Omental fat pad (tissue), 4 donors: ENCODE measurements around the gene KCTD18. TPM values are rescaled to one million over a fixed set of nuclear protein-coding genes. Genes with fewer than 3 reads are reported as not detected.
A peak's percentile ranks its signal among the peaks of the same experiment; 100 is the strongest.

ENCODE experiments used
- ATAC-seq: fragments of 150-250 bp; one replicate; pipeline ENCODE4 v1.9.1; 2016; ENCODE audit warnings: mild to moderate bottlenecking, moderate library complexity; ENCODE audit not compliant: low FRiP score
- DNase-seq: peaks from one replicate; pipeline ENCODE4 v3.0.0-alpha.2; 2019; ENCODE audit warnings: low spot score
- total RNA-seq, 4 donors: library from RNA; depleted of rRNA; stranded (reverse); fragments of >200 nt; gene quantifications; one replicate each; pipeline ENCODE4 v1.1.0, GENCODE V29; 2016
- TF ChIP-seq, protein P1 (sequence below), 3 donors: fragments of 450-650 bp; IDR thresholded peaks; one replicate each; pipeline ENCODE4 v1.5.1; 2016 to 2017; ENCODE audit warnings: antibody characterized with exemption in 3 of 3, mild to moderate bottlenecking in 3 of 3, moderate library complexity in 2 of 3

The KCTD18 gene
- total RNA-seq, 4 donors from 2014 or later, result 10.4 to 19.9 (median 14.2) TPM

DNA sequence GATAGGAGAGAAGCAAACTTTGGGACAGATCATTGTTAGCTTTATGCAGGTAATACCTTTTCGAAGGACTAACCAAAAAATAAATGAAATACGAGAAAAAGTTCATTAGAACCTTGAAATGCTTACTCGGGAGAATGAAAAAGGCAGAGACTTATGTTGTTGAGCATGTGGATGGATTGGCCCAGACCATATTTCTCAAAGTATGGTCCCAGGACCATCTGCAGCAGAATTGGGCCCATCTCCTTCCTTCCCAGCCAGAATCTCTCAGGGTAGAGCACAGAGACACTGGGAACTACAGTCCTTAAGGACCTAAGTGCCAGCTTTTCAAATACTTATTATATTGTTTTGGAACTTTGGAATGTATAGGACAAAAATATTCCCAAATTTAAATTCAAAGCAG lies 50.8 kb downstream of the KCTD18 start:
- DNase-seq, result no peak
- TF ChIP-seq, protein P1, sequence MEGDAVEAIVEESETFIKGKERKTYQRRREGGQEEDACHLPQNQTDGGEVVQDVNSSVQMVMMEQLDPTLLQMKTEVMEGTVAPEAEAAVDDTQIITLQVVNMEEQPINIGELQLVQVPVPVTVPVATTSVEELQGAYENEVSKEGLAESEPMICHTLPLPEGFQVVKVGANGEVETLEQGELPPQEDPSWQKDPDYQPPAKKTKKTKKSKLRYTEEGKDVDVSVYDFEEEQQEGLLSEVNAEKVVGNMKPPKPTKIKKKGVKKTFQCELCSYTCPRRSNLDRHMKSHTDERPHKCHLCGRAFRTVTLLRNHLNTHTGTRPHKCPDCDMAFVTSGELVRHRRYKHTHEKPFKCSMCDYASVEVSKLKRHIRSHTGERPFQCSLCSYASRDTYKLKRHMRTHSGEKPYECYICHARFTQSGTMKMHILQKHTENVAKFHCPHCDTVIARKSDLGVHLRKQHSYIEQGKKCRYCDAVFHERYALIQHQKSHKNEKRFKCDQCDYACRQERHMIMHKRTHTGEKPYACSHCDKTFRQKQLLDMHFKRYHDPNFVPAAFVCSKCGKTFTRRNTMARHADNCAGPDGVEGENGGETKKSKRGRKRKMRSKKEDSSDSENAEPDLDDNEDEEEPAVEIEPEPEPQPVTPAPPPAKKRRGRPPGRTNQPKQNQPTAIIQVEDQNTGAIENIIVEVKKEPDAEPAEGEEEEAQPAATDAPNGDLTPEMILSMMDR (IDR thresholded peaks at IDR 0.05), result no peak
- ATAC-seq, result no peak

DNA sequence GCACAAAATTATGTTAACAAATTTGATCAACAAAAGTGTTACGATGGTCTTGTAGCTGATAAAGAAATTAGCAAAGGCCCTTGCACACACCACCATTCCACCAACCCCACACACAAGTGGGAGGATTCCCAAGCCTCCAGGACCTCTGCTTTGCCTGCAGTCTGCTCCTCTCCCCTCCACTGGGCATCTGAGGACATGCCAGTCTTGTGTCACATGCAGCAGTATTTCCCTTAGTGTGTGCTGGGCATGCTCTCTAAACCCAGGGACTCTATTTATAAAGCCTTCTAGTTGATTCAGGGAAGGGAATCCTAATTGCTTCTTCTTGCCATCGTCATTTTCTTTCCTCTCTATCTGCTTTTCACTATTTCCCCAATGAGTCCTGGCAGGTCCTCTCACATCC lies 53.3 kb downstream of the KCTD18 start:
- no peak for DNase-seq
- no peak for ATAC-seq
- TF ChIP-seq, protein P1 (IDR thresholded peaks at IDR 0.05), result no peak

DNA sequence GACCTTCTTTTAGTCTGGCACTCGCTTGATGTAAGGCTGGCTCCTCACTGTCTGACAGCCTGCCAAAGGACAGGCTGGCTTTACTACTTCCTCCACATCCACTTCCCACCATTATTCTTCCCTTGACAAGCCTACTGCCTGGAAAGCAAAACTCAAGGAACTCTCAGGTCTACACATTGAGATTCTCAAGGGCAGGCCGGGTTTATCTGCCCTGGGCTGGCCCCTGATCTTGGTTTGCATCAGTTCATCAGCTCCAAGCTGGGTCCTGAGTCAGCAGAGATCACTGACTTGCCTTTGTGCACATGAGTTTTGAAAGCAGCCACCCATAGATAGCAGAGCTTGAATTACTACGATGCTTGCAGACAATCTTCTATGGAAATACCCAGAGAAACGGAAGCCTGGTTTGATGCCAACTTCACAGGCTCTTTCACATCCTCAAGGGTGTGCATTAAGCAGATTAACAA lies 53.9 kb downstream of the KCTD18 start:
- TF ChIP-seq, protein P1 (IDR thresholded peaks at IDR 0.05), result no peak

DNA sequence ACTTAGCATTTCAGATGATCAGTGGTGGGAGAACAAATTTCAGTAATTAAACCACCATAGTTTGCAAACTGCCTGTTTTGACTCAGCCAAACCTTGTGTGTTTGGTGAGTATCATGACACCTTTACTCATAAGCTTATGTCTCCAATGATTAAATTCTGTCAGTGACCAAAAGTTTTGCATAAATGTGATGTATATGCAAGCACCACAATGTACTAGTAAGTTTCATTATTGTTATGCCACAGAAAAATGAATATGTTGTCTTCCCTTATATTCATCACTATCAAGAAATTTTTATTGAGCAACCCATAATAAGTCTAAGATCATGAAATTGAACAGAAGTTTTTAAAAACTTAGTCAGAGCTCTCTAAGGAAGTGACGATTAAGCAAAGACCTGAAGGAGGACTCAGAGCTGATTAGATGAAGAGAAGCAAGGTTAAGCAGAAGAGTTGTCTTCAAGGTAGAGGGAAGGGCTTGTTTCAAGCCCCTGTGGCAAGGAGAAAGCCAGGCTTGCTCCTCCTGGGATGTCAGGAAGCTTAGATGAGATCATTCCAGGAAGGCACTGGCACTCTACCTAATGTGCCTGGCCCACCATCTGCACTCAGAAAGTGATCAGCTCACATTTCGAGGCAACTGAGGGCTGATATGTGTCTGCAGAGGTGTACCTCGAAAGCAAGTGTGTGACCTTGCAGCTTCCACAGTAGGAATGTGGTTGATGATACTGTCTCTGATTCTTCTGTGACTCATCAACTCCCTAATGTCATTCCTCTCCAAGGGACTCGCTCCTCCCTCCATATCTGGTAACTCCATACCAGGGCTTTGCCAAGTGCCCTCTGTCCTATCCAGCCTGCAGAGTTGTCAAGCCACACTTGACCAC lies 54.7 kb downstream of the KCTD18 start:
- TF ChIP-seq, protein P1 (IDR thresholded peaks at IDR 0.05), result no peak
- ATAC-seq, result peak; percentile 77
- no peak for DNase-seq

More for the DNA sequence above, 53.9 kb downstream of the KCTD18 start:
- DNase-seq (no peak), ATAC-seq (peak; percentile 25)

DNA sequence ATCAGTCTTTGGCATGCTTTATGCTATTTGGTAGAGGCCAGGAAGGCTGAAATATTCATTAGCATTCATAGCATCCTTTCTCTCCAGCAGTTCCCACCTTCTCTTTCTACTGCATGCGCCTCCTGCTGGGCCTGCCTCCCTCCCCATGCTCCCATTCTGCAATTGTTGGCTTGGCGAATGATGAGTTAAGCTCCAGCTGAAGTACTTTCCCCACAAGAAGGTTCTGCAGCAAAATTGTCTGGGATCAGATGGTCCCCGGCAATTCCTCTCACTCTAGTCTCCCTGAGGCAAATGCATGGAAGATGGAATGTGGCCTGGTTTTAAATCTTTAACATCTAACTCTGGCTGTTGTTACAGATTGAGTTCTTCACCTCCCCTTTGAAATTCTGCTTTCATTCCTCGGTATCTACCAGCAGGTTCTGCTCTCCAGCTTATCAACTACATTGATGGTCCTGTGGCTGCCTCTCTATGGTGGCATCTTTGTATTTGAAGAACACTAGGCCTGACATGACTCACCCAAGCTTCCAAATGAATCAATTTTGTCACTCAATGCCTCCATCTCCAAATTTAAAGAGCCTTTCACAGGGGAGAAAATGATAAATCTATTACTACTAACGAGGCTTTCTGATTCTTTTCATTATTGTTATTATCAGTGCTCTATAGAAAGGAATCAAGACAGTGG lies 55.9 kb downstream of the KCTD18 start:
- DNase-seq (no peak), ATAC-seq (no peak)
- TF ChIP-seq, protein P1 (IDR thresholded peaks at IDR 0.05), result no peak

DNA sequence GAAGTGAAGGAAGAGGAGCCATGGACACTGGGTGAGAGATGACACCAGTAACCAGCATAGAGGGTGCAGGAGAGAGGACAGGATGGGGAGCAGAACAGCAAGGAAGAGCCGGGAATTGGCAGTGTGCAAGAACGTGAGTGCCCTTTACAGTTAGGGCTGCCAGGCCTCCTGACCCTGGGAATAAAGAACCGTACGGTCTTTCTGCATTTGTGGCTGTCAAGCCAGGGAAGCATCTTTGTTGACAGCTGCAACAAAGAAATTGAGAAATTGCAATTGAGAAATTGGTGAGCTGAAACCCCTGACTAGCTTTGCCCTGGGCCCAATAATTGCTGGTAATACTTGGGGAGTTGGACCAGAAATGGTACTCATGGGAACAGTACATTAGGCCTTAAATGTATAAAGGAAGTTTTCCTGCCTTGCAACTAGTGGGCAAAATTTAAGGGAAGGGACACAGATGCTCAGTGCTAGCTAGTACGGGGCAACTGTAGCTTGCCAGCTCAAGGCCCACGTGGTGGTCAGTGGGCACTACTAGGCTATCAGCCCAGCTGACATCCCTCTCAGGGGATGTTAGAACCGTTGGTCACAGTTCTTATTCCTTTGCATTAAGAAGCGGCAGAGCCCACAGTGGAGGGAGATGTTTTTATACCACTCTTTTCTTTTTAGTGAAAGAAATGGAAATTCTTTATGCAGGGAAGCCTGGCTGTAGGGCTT lies 56.6 kb downstream of the KCTD18 start:
- no peak for DNase-seq
- ATAC-seq, result no peak
- TF ChIP-seq, protein P1 (IDR thresholded peaks at IDR 0.05), result no peak
